WTC11 (cell line): Measurements from ENCODE around the gene PIP4P1. TPM values are rescaled to one million over a fixed set of nuclear protein-coding genes. Genes with fewer than 3 reads are reported as not detected.

Experiments used
- ATAC-seq: fragments of 200-7000 bp; cut with Tn5 transposase; 2 replicates; pipeline ENCODE4 v1.10.0; 2021; ENCODE audit warnings: mild to moderate bottlenecking, moderate library complexity
- CTCF ChIA-PET: fragments of 300-600 bp; sonication (Branson Sonifier 250); formaldehyde crosslinking; loops from one replicate; lab custom pipeline; 2021; ENCODE audit warnings: antibody characterized with exemption; lab: Charles Lee
- POLR2A ChIA-PET: fragments of 350-600 bp; sonication (Branson Sonifier 250); formaldehyde crosslinking; loops from one replicate; lab custom pipeline; 2021; ENCODE audit warnings: antibody characterized with exemption; lab: Charles Lee
- DNase-seq: peaks from one replicate; pipeline ENCODE4 v3.0.0; 2021; ENCODE audit warnings: low spot score
- H3K27ac Mint-ChIP-seq: 2 replicates; pipeline ENCODE4 v1.8.0; 2021; ENCODE audit warnings: mixed read lengths
- H3K27me3 Mint-ChIP-seq: 2 replicates; pipeline ENCODE4 v1.8.0; 2021; ENCODE audit warnings: low read depth, mild to moderate bottlenecking, moderate library complexity, mixed read lengths
- H3K36me3 Mint-ChIP-seq: 2 replicates; pipeline ENCODE4 v1.8.0; 2021; ENCODE audit warnings: mixed read lengths
- H3K4me1 Mint-ChIP-seq: 2 replicates; pipeline ENCODE4 v1.8.0; 2022; ENCODE audit warnings: mixed read lengths
- H3K4me3 Mint-ChIP-seq: 2 replicates; pipeline ENCODE4 v1.8.0; 2021; ENCODE audit warnings: mild to moderate bottlenecking, moderate library complexity, mixed read lengths
- H3K9me3 Mint-ChIP-seq: 2 replicates; pipeline ENCODE4 v1.8.0; 2021; ENCODE audit warnings: mixed read lengths
- ATF3 ChIP-seq: sonication (generic); formaldehyde crosslinking; conservative IDR thresholded peaks from 2 replicates; pipeline ENCODE4 v1.8.1; 2022; ENCODE audit warnings: mild to moderate bottlenecking, missing genetic modification reagents
- CBFB ChIP-seq: sonication (generic); formaldehyde crosslinking; IDR thresholded peaks from 2 replicates; pipeline ENCODE4 v1.8.1; 2022; ENCODE audit warnings: mild to moderate bottlenecking, low read depth, missing genetic modification reagents
- CDX4 ChIP-seq: fragments of 250-450 bp; sonication (Bioruptor Pico); IDR thresholded peaks from 2 replicates; pipeline ENCODE4 v1.9.0; 2021; ENCODE audit warnings: moderate library complexity, mild to moderate bottlenecking, inconsistent platforms, borderline replicate concordance
- CREB1 ChIP-seq: sonication (generic); formaldehyde crosslinking; IDR thresholded peaks from 2 replicates; pipeline ENCODE4 v1.8.0; 2023; ENCODE audit warnings: mild to moderate bottlenecking, missing genetic modification reagents
- CTCF ChIP-seq: fragments of 200-600 bp; IDR thresholded peaks from 2 replicates; pipeline ENCODE4 v1.8.0; 2022; ENCODE audit warnings: antibody characterized with exemption
- ESRRA ChIP-seq: sonication (generic); formaldehyde crosslinking; IDR thresholded peaks from 2 replicates; pipeline ENCODE4 v1.8.1; 2022; ENCODE audit warnings: mild to moderate bottlenecking, missing genetic modification reagents, borderline replicate concordance
- ETV6 ChIP-seq: sonication (generic); formaldehyde crosslinking; IDR thresholded peaks from 2 replicates; pipeline ENCODE4 v1.8.1; 2022; ENCODE audit warnings: mild to moderate bottlenecking, missing genetic modification reagents
- MLX ChIP-seq: sonication (generic); formaldehyde crosslinking; IDR thresholded peaks from 2 replicates; pipeline ENCODE4 v1.8.1; 2023; ENCODE audit warnings: mild to moderate bottlenecking, missing genetic modification reagents, moderate library complexity
- NFYB ChIP-seq: sonication (generic); formaldehyde crosslinking; conservative IDR thresholded peaks from 2 replicates; pipeline ENCODE4 v1.8.0; 2022; ENCODE audit warnings: low read depth, missing genetic modification reagents
- PRRX2 ChIP-seq: fragments of 250-450 bp; sonication (Bioruptor Pico); IDR thresholded peaks from 2 replicates; pipeline ENCODE4 v1.8.0; 2021; ENCODE audit warnings: mild to moderate bottlenecking
- SMAD4 ChIP-seq: sonication (generic); formaldehyde crosslinking; IDR thresholded peaks from 2 replicates; pipeline ENCODE4 v1.8.0; 2022; ENCODE audit warnings: mild to moderate bottlenecking, missing genetic modification reagents
- STAT6 ChIP-seq: sonication (generic); formaldehyde crosslinking; conservative IDR thresholded peaks from 2 replicates; pipeline ENCODE4 v1.8.1; 2023; ENCODE audit warnings: mild to moderate bottlenecking, low read depth, missing genetic modification reagents, moderate library complexity
- TEAD4 ChIP-seq: sonication (generic); formaldehyde crosslinking; IDR thresholded peaks from 2 replicates; pipeline ENCODE4 v1.8.0; 2022; ENCODE audit warnings: mild to moderate bottlenecking, missing genetic modification reagents
- ZBTB43 ChIP-seq: sonication (generic); formaldehyde crosslinking; IDR thresholded peaks from 2 replicates; pipeline ENCODE4 v1.8.1; 2023; ENCODE audit warnings: mild to moderate bottlenecking, missing genetic modification reagents
- ZMAT4 ChIP-seq: fragments of 250-450 bp; sonication (Bioruptor Pico); IDR thresholded peaks from 2 replicates; pipeline ENCODE4 v1.9.0; 2021; ENCODE audit warnings: mild to moderate bottlenecking
- ZNF138 ChIP-seq: sonication (generic); formaldehyde crosslinking; conservative IDR thresholded peaks from 2 replicates; pipeline ENCODE4 v1.8.1; 2022; ENCODE audit warnings: mild to moderate bottlenecking, moderate library complexity, missing genetic modification reagents
- ZNF263 ChIP-seq: sonication (generic); formaldehyde crosslinking; IDR thresholded peaks from 2 replicates; pipeline ENCODE4 v1.8.1; 2022; ENCODE audit warnings: low read depth, mild to moderate bottlenecking, moderate library complexity, missing genetic modification reagents
- ZNF512 ChIP-seq: sonication (generic); formaldehyde crosslinking; IDR thresholded peaks from 2 replicates; pipeline ENCODE4 v1.8.1; 2022; ENCODE audit warnings: missing genetic modification reagents, borderline replicate concordance
- total RNA-seq: library from RNA; stranded (reverse); gene quantifications from 3 replicates; pipeline ENCODE4 v1.2.3, GENCODE V29; 2021

PIP4P1 gene
- total RNA-seq, 1 experiment from 2014 or later, result 34.1 TPM

GRCh38 chr14:20416223-20416622 lies 45.0 kb downstream of the PIP4P1 start:
- Mint-ChIP-seq H3K4me3 (no peak overlapping the region), H3K36me3 (no peaks in the 10 kb centered on the region), H3K27ac (no peak overlapping the region), H3K4me1 (peaks cover 19% of the 10 kb centered on the region), H3K9me3 (no peaks in the 10 kb centered on the region)
- DNase-seq, result no peak
- POLR2A ChIA-PET, result interaction anchor here (0.8 kb wide), 1 partner anchor 73 kb away, joined by 13 read pairs; the partner anchor contains the start of gene PARP2
- TF ChIP-seq STAT6 (CRISPR knock-in tag), result no peak
- TF ChIP-seq ZNF263 (CRISPR knock-in tag), result no peak
- TF ChIP-seq ETV6 (CRISPR knock-in tag), result no peak
- TF ChIP-seq MLX, result no peak
- no peak for TF ChIP-seq CREB1
- TF ChIP-seq CBFB, result no peak
- no peak for TF ChIP-seq ZNF512 (CRISPR knock-in tag)
- TF ChIP-seq ESRRA, result no peak
- no peak for TF ChIP-seq ZMAT4 (CRISPR knock-in tag)
- no peak for TF ChIP-seq ATF3 (CRISPR knock-in tag)
- no peak for TF ChIP-seq PRRX2 (CRISPR knock-in tag)
- no peak for TF ChIP-seq ZBTB43 (CRISPR knock-in tag)
- no peak for TF ChIP-seq CDX4 (CRISPR knock-in tag)
- no peak for TF ChIP-seq ZNF138 (CRISPR knock-in tag)
- TF ChIP-seq NFYB (CRISPR knock-in tag), result no peak
- TF ChIP-seq SMAD4 (CRISPR knock-in tag), result no peak
- TF ChIP-seq TEAD4 (CRISPR knock-in tag), result no peak
- TF ChIP-seq CTCF, result no peak
- TF ChIP-seq, all 79 proteins: peak for 0
- CTCF ChIA-PET, result interaction anchor here (0.8 to 2.4 kb wide), 31 partner anchors 8 to 244 kb away, joined by 3 to 21 read pairs (median 5); partner anchors contain the start of genes APEX1, KLHL33, PARP2 and PIP4P1
- no peaks in the 10 kb centered on the region; the same call in 1 of the 2 replicates for H3K27me3 Mint-ChIP-seq
- no peak for ATAC-seq
